MCF 10A (cell line): ENCODE results near the gene RER1. TPM values are rescaled to one million over a fixed set of nuclear protein-coding genes. Genes with fewer than 3 reads are reported as not detected.

Source experiments
- BruUV-seq: library from RNA; stranded (reverse); fragments of 400-500 nt; replicated peaks from 2 replicates; lab custom pipeline; 2021; lab: Mats Ljungman, UMichigan
- CTCF ChIA-PET: fragments of 300-600 bp; sonication (Branson Sonifier 250); formaldehyde crosslinking; extraction: SDS; loops from one replicate; lab custom pipeline; 2021; ENCODE audit warnings: antibody characterized with exemption, inconsistent platforms; lab: Yijun Ruan, JAX
- POLR2A ChIA-PET: fragments of 300-600, 350-650 bp; sonication (Branson Sonifier 250); formaldehyde crosslinking; extraction: SDS; loops from one replicate; lab custom pipeline; 2020; ENCODE audit warnings: antibody characterized with exemption, inconsistent platforms; lab: Yijun Ruan, JAX
- DNase-seq: peaks from one replicate; pipeline ENCODE4 v3.0.0-alpha.2; 2018; ENCODE audit not compliant: unreplicated experiment
- H3K27ac Mint-ChIP-seq: one replicate; pipeline ENCODE4 v1.8.0; 2022; ENCODE audit warnings: mild to moderate bottlenecking, low read depth, mixed read lengths; ENCODE audit not compliant: unreplicated experiment
- H3K27me3 Mint-ChIP-seq: one replicate; pipeline ENCODE4 v1.8.0; 2022; ENCODE audit warnings: mixed read lengths; ENCODE audit not compliant: insufficient read depth, unreplicated experiment
- H3K36me3 Mint-ChIP-seq: one replicate; pipeline ENCODE4 v1.8.0; 2022; ENCODE audit warnings: mild to moderate bottlenecking, moderate library complexity, mixed read lengths; ENCODE audit not compliant: insufficient read depth, unreplicated experiment
- H3K4me1 Mint-ChIP-seq: one replicate; pipeline ENCODE4 v1.8.0; 2022; ENCODE audit warnings: mixed read lengths; ENCODE audit not compliant: insufficient read depth, unreplicated experiment
- H3K4me3 Mint-ChIP-seq: one replicate; pipeline ENCODE4 v1.8.0; 2022; ENCODE audit warnings: mild to moderate bottlenecking, moderate library complexity, mixed read lengths; ENCODE audit not compliant: unreplicated experiment
- H3K9me3 Mint-ChIP-seq: one replicate; pipeline ENCODE4 v1.8.0; 2022; ENCODE audit warnings: mixed read lengths; ENCODE audit not compliant: unreplicated experiment
- intact Hi-C: fragments of 100-400 bp; cut with micrococcal nuclease; formaldehyde crosslinking; loops from 2 replicates; pipeline ENCODE4 v1.14.1; 2022
- total RNA-seq: library from RNA; stranded (reverse); gene quantifications from 2 replicates; pipeline ENCODE4 v1.2.3, GENCODE V29; 2022
- TF ChIP-seq, protein P1 (sequence below): fragments of 200-600 bp; IDR thresholded peaks from one replicate; pipeline ENCODE4 v1.8.0; 2022; ENCODE audit warnings: antibody characterized with exemption, mild to moderate bottlenecking; ENCODE audit not compliant: unreplicated experiment

RER1 gene
- total RNA-seq, 1 experiment from 2014 or later, result 172 TPM

DNA sequence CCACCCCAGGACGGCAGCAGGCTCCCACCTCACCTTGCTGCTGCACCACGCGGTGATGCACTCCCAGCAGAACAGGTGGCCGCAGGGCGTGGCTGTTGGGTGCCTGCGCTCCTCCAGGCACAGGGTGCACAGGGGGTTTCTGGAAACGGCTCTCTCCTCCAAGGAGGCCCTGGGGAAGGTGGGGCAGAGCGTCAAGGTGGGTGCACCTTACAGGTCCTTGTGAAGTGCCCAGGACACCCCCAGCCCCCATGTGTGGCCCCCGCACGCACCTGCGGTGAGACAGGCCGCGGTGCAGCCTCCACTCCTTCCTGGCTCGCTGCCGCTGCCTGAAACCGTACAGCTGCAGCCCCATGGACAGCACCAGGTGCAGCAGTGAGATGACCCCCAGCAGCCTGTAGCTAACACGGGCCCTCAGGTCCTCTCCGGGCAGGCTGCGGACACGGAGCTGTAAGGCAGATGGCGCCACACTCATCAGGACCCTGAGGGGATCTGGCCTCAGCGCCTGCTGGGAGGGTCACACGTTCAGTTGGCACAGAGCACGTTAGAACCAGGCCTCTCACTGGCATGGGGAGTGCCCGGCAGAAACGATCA is 14.9 kb downstream of the RER1 start:
- Mint-ChIP-seq H3K27ac (no peak overlapping the region), H3K27me3 (no peaks in the 10 kb centered on the region), H3K4me1 (no peaks in the 10 kb centered on the region), H3K9me3 (no peaks in the 10 kb centered on the region), H3K4me3 (no peak overlapping the region), H3K36me3 (peaks cover 44% of the 10 kb centered on the region)
- ChIA-PET CTCF (interaction anchor here (0.6 to 0.8 kb wide), 2 partner anchors 211 to 857 kb away, joined by 3 read pairs; no protein-coding TSS in a partner anchor), POLR2A (interaction anchor here (1.1 to 1.4 kb wide), 2 partner anchors 10 to 12 kb away, joined by 3 to 5 read pairs; no protein-coding TSS in a partner anchor)
- no TSS peak for BruUV-seq
- intact Hi-C loops, result no loop called here
- no peak for DNase-seq
- TF ChIP-seq, protein P1, sequence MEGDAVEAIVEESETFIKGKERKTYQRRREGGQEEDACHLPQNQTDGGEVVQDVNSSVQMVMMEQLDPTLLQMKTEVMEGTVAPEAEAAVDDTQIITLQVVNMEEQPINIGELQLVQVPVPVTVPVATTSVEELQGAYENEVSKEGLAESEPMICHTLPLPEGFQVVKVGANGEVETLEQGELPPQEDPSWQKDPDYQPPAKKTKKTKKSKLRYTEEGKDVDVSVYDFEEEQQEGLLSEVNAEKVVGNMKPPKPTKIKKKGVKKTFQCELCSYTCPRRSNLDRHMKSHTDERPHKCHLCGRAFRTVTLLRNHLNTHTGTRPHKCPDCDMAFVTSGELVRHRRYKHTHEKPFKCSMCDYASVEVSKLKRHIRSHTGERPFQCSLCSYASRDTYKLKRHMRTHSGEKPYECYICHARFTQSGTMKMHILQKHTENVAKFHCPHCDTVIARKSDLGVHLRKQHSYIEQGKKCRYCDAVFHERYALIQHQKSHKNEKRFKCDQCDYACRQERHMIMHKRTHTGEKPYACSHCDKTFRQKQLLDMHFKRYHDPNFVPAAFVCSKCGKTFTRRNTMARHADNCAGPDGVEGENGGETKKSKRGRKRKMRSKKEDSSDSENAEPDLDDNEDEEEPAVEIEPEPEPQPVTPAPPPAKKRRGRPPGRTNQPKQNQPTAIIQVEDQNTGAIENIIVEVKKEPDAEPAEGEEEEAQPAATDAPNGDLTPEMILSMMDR, result no peak

DNA sequence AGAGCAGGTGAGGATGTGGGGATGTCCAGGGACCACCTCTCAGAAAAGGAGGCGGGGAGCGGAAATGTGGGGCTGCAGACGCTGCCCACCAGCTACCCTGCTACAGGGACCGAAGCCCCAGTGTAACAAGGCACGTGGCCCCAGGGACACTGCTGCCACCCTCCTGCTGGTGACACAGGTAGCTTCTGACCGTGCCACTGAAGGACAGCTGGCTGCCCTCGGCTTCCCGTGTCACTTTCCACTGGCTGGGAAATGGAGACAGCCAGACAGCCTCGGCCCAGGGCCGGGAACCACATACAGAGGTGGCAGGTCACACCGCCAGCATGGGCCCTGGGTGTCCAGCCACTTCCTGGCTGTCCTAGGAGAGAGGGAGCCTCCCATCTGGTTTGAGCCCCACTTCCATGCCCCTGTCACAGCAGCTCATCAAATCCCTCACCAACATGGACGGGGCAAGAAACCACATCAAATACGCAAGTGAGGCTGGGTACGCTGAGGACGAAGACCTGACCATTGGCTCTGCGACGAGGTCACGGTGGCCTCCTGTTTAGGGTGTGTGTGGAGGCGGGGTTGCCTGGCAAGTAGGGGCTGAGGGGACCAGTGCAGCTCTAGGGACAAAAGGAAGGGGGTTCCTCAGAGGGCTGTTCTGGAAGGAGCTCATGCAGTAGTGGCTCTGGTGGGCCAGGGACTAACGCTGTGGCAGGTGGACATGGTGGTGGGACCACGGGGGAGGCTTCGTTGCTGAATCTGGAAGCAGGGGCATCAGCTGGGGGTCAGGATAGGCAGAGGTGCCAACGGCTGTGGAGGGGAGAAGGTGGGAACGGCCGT is 15.7 kb downstream of the RER1 start:
- Mint-ChIP-seq H3K27ac (no peak overlapping the region), H3K36me3 (peaks cover 36% of the 10 kb centered on the region)

GRCh38 chr1:2407991-2408275 is 16.3 kb downstream of the RER1 start:
- DNase-seq, result no peak
- intact Hi-C loops, result no loop called here
- Mint-ChIP-seq H3K36me3 (peaks cover 30% of the 10 kb centered on the region), H3K27me3 (no peaks in the 10 kb centered on the region), H3K9me3 (no peaks in the 10 kb centered on the region), H3K4me1 (no peaks in the 10 kb centered on the region), H3K4me3 (no peak overlapping the region), H3K27ac (no peak overlapping the region)
- POLR2A ChIA-PET, result interaction anchor here (0.6 to 1.5 kb wide), 2 partner anchors 14 to 71 kb away, joined by 3 to 4 read pairs; no protein-coding TSS in a partner anchor
- TF ChIP-seq, protein P1, result no peak
- BruUV-seq, result no TSS peak
- CTCF ChIA-PET, result interaction anchor here (0.5 kb wide), 1 partner anchor 81 kb away, joined by 3 read pairs; no protein-coding TSS in a partner anchor

More for the DNA sequence above, 15.7 kb downstream of the RER1 start:
- intact Hi-C loops, result no loop called here
- ChIA-PET CTCF (interaction anchor here (0.6 to 0.8 kb wide), 2 partner anchors 212 to 858 kb away, joined by 3 read pairs; no protein-coding TSS in a partner anchor), POLR2A (interaction anchor here (0.6 to 1.5 kb wide), 3 partner anchors 11 to 72 kb away, joined by 3 to 5 read pairs (median 4); no protein-coding TSS in a partner anchor)
- no peaks in the 10 kb centered on the region for H3K27me3 Mint-ChIP-seq
- no peaks in the 10 kb centered on the region for H3K4me1 Mint-ChIP-seq
- DNase-seq, result no peak
- H3K9me3 Mint-ChIP-seq, result no peaks in the 10 kb centered on the region
- TF ChIP-seq, protein P1, result no peak
- no TSS peak for BruUV-seq
- no peak overlapping the region for H3K4me3 Mint-ChIP-seq

DNA sequence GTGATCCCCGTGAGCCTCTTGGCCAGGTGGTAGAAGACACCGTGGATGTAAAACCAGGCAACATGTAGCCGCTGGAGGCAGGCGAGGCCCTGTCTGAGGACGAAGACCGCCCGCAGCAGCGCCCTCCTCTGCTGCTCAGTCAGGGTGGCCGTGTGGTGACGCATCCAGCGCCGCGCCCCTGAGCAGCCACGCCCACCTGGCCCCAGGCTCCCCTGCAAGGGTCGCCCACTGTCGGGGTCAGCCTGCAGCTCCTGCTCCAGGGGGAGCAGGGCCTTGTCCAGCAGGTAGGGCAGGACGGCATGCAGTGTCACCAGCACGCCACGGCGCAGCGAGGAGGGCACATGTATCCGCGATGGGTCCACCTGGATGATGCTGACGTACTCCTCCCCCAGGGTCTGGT is 16.8 kb downstream of the RER1 start:
- ChIA-PET POLR2A (interaction anchor here (1.5 kb wide), 1 partner anchor 14 kb away, joined by 4 read pairs; no protein-coding TSS in a partner anchor), CTCF (interaction anchor here (0.5 kb wide), 1 partner anchor 80 kb away, joined by 3 read pairs; no protein-coding TSS in a partner anchor)
- DNase-seq, result no peak
- Mint-ChIP-seq H3K27ac (no peak overlapping the region), H3K9me3 (no peaks in the 10 kb centered on the region), H3K36me3 (peaks cover 25% of the 10 kb centered on the region), H3K4me1 (no peaks in the 10 kb centered on the region), H3K27me3 (no peaks in the 10 kb centered on the region), H3K4me3 (no peak overlapping the region)
- TF ChIP-seq, protein P1, result no peak
- intact Hi-C loops, result no loop called here
- no TSS peak for BruUV-seq
